ENCODE results near the gene CCL27. TPM values are rescaled to one million over a fixed set of nuclear protein-coding genes. Genes with fewer than 3 reads are reported as not detected.
"Not testable (repeated sequence)": the region's sequence is repeated elsewhere in the genome, so short reads cannot be mapped to it uniquely, and the experiment has no call there.

The CCL27 gene
- total RNA-seq, 1 experiment from 2014 or later, result not detected

DNA sequence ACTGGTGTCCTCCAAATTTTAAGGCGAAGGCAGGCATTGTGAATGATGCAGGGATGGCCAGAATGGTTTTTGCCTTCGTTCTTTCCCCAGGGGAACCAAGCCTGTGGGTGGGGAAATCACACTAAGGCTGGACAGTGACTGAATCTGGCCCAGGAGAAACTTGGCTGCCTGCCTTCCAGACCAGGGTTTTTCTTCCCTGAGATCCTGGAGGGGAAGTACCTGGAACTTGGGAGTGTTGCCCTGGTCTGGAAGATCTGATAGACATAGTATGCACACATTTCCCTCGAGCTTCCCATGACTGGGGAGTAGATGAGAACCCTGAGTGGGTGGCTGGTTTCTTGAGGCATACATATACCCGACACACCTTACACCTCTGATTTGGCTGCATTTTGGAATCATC is 11.1 kb downstream of the CCL27 start:
- DNase-seq (ENCODE audit: low read depth), result peak; percentile 81

DNA sequence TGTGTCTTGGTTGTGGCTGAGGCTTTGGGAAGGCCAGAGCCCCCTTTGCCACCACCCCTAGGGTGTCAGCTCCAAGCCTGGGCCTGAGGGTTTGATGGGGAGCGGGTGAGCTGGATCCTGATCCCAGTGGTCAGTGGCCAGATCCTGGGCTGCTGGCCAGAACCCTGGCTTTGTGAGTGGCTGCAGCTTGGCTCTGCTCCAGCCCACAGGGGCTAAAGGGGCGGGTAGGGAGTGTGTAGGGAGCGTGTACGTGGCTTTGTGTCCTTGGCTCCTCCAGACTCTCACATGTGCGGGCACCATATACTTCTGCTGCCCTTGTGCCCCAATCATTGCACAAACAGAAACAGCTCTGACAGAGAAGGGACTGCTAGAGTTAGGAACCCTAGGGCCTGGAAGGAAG is 11.6 kb downstream of the CCL27 start:
- DNase-seq (ENCODE audit: low read depth), result peak; percentile 85

DNA sequence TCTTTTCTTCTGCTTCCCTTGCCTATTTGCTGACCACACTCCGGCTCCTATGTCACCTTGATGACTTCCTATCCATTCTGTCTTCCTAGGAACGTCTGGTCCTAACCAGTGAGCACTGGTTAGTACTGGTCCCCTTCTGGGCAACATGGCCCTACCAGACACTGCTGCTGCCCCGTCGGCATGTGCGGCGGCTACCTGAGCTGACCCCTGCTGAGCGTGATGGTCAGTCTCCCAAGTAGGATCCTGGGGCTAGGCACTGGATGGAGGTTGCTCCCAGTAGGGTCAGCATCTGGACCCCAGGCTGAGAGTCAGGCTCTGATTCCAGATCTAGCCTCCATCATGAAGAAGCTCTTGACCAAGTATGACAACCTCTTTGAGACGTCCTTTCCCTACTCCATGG is 13.8 kb downstream of the CCL27 start:
- no peak for DNase-seq (ENCODE audit: low read depth)

DNA sequence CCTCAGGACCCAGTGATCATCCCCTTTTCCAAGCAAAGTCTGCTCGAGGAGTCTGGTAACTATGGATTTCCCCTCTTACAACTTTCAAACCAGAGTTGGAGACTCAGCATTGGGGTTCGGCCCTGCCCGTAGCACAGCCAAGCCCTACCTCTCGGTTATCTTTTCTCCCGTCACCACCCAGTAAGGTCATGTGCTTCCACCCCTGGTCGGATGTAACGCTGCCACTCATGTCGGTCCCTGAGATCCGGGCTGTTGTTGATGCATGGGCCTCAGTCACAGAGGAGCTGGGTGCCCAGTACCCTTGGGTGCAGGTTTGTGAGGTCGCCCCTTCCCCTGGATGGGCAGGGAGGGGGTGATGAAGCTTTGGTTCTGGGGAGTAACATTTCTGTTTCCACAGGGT is 14.8 kb downstream of the CCL27 start:
- no peak for DNase-seq (ENCODE audit: low read depth)

DNA sequence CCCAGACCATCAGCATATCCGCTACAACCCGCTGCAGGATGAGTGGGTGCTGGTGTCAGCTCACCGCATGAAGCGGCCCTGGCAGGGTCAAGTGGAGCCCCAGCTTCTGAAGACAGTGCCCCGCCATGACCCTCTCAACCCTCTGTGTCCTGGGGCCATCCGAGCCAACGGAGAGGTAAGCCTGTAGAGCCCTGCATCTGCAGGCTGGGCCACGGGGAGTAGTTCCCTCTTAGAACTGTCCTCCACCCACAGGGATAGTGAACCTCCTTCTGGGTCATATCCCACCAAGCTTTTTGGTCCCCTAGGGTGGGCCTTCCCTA is 15.4 kb downstream of the CCL27 start:
- no peak for DNase-seq (ENCODE audit: low read depth)

DNA sequence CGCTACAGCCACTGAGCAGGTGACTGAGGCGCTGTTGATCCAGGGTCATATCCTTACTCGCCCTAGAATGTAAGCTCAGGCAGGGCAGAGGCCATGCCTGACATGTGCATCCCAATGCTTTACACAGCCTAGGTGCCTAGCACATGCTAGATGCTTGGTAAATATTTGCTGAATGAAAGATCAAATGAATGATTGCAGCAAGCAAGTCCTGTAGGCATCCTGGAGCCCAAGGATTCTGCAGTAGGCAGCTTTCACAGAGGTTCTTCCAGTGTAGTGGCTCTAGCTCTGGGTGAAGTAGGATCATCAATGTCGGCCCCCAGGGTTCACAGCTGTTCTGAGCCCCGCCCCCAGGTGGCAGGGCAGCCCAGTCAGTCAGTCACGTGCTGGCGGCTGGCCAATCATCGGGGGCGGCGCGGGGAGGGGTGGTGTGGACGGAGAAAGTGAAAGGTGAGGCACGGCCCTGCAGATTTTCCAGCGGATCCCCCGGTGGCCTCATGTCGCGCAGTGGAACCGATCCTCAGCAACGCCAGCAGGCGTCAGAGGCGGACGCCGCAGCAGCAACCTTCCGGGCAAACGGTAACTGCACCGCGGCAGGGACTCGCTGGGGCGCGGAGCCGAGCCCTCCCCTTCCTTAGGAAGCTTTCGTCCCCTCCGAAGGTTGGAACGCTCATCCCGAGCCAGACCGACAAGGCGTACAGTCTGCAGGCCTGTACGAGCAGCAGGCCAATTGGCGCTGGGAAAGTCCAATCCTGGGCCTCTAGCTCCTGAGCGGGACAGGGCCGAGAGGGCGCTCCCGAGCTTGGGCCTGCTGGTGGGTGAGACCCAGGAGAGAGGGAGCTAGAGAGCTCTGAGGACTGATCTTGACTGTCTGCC is 16.0 kb downstream of the CCL27 start, which contains the start of gene GALT:
Gene GALT (plus strand): TSS at position 465 of the 873 bp plus-strand sequence. CDS start 30 bp downstream, at position 495.
- DNase-seq (ENCODE audit: low read depth), result peak; percentile 90

DNA sequence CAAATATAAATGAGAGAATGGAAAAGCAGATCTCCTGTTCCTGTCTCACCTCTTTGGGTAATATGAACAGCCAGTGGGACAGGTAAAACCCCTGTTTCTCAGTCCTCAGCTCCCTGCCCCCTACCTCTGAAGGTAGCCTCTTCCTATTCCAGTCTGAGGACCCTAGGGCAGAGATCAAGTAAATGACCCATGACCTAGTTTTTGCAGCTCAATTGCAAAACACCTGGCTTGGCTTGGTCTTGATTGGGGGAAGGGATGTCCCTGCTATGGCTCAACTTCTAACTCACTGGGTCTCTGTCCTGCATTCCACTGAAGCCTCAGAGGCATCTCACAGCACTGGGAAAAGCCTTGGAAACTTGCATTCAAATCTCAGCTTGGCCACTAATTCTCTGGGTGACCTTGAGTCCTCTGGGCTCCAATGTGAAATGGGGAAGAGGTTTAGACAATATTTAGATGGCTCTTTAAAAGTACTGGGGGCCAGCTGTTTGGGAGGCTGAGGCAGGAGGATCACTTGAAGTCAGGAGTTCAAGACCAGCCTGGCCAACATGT is 17.6 kb downstream of the CCL27 start:
- DNase-seq (ENCODE audit: low read depth), result no peak

DNA sequence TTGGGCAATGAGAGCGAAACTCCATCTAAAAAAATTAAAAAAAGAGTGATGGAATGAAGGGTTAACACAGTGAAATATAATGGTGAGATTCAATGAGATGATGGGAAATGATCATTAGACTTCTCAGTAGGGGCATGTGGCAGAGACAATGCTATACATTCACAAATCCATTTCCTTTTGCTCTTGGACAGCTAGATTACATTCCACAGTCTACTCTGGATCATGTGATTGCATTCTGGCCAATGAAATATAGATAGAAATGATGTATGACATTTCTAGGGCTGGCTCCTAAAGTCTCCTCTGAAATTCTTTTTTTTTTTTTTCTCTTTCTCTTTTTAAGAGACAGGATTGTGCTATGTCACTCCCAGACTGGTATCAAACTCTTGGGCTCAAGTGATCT is 19.8 kb downstream of the CCL27 start:
- DNase-seq (ENCODE audit: low read depth), result no peak

DNA sequence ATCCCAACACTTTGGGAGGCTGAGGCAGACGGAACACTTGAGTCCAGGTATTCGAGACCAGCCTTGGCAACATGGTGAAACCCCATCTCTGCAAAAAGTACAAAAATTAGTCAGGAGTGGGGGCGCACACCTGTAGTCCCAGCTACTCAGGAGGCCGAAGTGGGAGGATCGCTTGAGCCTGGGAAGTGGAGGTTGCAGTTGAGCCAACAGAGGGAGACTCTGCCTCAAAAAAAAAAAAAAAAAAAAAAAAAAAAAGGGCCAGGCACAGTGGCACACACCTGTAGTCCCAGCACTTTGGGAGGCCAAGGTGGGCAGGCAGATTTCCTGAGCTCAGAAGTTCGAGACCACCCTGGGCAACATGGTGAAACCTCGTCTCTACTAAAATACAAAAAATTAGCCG is 23.1 kb downstream of the CCL27 start:
- not testable (repeated sequence) for DNase-seq (ENCODE audit: low read depth)

DNA sequence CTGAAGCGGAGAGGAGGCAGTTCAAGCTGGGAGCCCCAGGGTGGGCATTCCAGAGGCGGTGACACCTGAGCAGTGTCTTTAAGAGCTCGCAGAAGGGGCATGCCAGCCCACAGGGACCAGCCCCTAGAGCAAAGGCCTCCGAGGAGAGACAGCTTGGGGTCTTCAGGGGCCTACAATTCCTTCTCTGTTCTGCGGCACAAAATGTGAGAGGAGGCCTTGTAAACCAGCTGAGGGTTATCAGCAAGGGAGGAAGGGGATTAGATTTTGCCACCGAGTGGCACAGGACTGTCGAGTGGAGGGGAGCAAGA is 24.4 kb downstream of the CCL27 start:
- no peak for DNase-seq (ENCODE audit: low read depth)

DNA sequence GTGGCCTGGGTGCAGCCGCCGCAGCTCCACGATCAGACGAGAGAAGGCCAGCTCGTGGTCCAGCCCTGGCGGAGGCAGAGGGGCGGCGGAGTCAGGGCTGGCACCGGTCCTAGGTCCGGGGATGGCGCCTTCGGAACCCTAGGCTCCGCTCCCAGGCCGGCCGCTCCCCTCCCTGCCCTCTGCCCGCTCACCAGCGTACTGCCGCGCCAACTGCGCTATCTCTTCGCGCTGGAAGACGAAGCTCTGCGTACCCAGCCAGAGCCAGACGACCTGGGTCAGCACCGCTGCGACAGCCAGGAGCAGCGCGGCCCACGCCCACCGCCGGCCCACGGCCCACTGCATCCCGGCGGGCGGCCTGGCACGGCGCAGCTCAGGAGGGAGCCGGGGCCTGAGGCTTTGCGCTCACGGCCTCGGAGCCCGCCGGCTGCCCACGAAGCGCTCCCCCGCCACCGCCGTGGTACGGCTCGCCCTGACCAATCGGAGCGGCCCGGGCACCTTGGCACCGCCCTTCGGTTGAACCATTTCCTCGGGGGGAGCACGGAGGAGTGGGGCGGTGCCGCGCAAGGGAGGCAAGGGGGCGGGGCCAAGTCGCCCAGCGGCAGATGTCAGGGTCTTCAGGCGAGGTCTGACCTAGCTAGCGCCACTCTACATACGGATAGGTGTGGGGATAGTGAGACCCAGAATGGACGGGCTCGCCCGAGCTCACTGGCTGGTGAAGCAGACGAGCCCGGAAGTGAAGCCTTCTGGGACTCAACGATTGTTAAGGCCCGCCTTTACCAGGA is 24.9 kb downstream of the CCL27 start, which contains the start of gene SIGMAR1:
Gene SIGMAR1 (minus strand): TSS at position 432 of the 782 bp plus-strand sequence. CDS start 90 bp downstream, at position 342.
- DNase-seq (ENCODE audit: low read depth), result peak; percentile 86

DNA sequence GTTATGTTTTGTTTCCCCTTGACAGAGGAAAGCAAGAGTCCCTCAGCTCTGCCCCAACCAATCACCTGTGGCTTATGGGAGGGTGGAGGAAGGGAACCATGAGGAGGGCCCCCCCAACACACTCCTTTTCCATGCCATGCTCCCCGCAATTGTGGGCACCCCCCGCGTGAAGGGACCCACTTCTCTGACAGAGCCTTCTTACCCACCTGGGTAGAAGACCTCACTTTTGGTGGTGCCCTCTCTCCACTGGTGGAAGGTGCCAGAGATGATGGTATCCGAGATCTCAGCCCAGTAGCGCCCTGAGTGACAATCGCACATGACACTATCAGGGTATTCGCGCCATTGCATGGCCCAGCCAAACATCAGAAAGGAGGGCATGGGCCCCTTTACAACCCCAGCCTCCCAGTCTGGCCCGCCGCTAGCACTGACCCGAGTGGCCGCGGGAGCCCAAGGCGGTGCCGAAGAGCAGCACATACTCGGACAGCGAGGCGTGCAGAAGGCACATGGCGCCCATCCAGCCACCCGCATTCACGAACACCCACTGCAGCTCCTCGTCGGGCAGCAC is 25.6 kb downstream of the CCL27 start:
- DNase-seq (ENCODE audit: low read depth), result no peak

DNA sequence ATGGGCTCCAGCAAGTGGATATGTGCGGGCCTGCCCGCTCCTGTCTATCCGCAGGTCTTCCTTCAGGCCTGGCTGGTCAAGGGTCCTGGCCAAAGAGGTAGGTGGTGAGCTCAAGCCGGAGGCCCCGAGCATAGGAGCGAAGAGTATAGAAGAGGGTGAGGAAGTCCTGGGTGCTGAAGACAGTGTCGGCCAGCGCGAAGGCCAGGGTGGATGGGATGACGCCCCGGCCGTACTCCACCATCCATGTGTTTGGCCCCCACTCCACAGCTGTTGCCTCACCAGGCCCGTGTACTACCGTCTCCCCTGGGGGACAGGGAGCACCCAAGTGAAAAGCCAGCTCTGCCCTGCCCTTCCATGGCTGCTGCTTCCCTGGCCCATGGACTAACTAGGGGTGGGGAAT is 26.9 kb downstream of the CCL27 start:
- no peak for DNase-seq (ENCODE audit: low read depth)

DNA sequence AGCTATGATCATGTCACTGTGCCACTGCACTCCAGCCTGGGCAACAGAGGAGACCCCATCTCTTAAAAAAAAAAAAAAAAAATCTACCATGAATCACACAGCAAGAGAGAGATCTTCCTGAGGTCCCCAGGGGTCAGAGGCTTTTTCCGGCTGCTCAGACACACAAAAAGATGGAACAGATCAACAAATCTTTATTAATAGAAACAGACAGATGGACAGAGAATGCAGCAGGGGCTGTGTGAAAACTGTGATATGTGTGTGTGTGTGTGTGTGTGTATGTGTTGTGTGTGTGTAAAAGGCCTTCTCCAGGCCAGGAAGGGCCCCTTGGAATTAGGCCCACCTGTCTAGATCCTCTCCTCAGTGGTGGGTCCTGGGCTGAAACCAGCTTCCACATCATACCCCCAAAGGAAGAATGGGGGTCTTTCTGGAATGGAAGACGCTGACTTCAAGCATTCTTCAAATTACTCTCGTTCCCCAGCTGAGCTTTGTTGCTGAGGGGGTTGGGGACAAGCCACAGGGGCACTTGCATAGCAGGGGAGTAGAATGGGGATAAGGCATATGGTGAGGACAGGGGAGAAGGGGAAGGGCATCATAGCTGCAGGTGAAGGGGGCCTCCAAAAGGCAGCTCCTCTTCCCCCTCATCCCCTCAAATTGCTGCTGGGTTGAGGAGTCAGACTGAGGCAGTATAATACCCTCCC is 27.8 kb downstream of the CCL27 start:
- no peak for DNase-seq (ENCODE audit: low read depth)

DNA sequence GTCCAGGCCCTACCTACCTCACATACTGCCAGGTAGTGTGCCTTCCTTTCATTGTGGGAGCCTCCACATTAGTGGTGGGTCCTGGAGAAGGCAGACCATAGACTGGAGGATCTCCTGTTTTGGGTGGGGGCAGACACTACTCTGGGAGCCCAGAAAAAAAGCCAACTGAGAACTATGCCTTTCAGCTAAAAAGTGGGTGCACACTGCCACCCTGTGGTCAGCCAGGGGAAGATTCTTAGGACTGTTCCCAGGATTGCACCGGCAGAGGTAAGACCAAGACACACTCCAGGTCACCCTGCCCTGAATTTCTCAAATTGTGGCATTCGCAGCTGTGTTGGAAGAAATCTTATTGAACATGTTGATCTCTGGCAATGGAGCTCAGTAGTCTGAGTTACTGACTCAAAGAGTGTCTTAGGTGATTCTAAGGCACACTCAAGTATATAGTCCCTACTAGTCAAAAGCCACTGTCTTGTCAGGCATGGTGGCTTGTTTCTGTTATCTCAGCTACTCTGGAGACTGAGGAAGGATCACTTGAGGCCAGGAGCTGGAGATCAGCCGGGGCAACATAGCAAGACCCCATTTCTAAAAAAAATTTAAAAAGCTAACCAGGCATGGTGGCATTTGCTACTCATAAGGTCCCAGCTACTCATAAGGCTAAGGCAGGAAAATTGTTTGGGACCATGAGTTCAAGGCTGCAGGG is 28.5 kb downstream of the CCL27 start:
- peak; percentile 65 for DNase-seq (ENCODE audit: low read depth)

DNA sequence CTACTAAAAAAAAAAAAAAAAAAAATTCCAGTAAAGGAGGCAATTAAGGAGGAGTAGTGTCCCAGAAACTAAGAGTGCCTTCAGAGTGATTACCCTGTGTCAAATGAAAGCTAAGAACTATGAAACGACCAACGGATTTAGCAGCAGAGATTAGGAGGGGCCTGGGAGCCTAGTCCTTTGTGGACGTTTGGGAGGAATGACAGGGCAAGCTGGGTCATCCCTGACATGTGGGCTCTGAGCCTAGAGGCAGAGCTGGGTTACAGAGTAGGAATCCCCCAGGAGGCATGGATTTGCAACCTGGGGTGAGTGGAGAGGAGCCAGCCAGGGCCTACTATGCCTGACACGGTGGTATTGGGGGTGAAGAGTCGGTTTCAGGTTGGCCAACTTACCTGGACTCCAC is 29.3 kb downstream of the CCL27 start:
- DNase-seq (ENCODE audit: low read depth), result no peak

DNA sequence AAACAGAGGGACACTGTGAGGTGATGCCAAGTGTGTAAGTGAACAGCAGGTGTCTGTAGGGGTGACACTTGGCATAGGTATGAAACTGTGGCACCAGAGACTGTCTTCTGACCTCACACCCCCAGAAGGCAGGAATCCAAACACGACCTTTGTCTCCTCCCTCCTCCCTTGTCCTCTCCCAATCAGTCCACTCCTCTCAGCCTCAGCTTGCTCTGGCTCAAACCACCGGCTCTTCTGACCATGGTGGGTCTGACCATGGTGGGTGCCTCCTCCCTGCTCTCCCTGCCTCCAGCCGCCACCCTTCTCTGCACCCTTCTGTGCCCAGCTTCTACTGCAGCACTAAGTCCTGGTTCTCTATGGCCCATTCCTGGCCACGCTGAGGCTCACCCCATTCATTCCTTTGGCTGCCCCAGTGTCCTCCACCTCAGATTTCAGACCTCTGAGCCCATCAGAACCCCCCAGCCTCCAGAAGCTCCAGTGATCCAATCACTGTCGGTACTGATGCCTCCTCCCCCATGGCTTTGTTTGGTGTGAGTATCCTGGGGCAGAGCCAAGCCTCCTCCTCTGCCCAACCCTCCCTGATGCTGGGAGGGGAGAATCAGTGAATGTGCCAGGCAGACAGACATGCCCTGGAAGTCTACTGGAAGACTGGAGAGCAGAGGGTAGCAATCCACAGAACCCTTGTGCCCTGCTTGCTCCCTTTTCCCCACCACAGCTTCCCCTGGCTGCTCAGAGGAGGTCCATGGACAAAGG is 31.9 kb downstream of the CCL27 start:
- no peak for DNase-seq (ENCODE audit: low read depth)

DNA sequence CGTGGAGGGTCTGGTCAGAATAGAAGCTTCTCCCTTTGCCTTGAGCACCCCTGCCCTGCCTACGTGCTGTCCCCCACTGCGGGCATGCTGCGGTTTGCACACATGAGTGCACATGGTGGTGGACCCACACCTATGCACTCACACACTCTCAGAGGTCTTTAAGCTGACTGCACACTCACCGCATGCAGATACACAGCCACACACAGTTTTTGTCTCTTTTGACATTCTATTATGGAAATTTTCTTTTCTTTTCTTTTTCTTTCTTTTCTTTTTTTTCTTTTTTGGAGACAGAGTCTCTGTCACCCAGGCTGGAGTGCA is 33.0 kb downstream of the CCL27 start:
- no peak for DNase-seq (ENCODE audit: low read depth)

DNA sequence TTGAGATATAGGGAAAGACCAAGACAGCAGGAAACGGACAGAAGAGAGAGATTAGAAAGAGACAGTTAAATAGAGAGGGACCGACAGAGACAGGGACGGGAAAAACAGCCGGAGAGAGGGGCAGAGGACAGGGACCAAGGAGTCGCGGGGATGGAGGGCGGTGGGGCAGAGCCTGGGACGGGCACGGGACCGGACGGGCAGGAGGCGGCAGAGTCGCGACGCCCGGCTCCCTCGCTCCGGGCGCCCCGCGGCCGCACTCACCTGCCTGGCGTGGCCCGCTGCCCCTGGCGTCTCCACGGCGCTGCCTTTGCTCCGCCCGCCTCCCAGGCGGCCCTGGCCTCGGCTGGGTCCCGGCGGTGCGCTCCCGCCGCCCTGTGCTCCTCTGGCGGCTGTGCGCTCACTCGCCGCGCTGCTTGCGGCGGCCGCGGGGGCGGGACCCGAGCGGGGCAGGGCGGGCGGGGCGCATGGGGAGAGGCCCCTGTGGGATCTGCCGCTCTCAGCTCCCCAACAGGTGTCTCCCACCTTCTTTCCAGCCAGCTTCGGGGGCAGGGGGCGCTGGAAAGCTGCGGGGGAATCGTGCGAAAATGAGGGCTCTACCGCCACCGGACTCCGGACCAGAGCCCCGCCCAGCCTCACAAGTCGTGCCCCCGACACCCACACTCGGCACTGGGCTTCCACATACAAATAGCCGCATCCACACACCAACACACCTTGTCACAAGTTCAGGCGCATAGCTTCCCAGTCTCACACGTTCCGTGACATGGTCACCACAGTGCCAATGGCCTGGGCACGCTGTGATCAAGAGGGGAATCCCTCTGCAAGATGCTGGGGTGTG is 33.6 kb downstream of the CCL27 start, which contains the start of gene ARID3C:
Gene ARID3C (minus strand): TSS at position 411 of the 835 bp plus-strand sequence. CDS start 1,052 bp downstream, outside the sequence.
- peak; percentile 17 for DNase-seq (ENCODE audit: low read depth)
